GM12878 (cell line): ENCODE measurements around the gene HEXA. TPM values are rescaled to one million over a fixed set of nuclear protein-coding genes. Genes with fewer than 3 reads are reported as not detected.

Experiments used
- ATAC-seq: fragments of 200-7000 bp; cut with Tn5 transposase; 3 replicates; pipeline ENCODE4 v1.9.1; 2020; ENCODE audit warnings: mild to moderate bottlenecking, moderate library complexity
- BruUV-seq: library from RNA; stranded (reverse); fragments of 400-500 nt; replicated peaks from 2 replicates; lab custom pipeline; 2021; lab: Mats Ljungman, UMichigan
- CTCF ChIA-PET: fragments of 300-600 bp; sonication (Branson Sonifier 250); formaldehyde crosslinking; extraction: SDS; loops from one replicate; lab custom pipeline; 2021; ENCODE audit warnings: inconsistent platforms; lab: Yijun Ruan, JAX
- POLR2A ChIA-PET: fragments of 350-600 bp; formaldehyde crosslinking; extraction: SDS; loops from one replicate; lab custom pipeline; 2021; ENCODE audit warnings: inconsistent platforms; lab: Charles Lee
- RAD21 ChIA-PET: fragments of 300-600 bp; sonication (Branson Sonifier 250); formaldehyde crosslinking; loops from one replicate; lab custom pipeline; 2023; ENCODE audit warnings: antibody characterized with exemption; ENCODE audit not compliant: unreplicated experiment; lab: Charles Lee
- SMC1A ChIA-PET: fragments of 300-600 bp; sonication (Branson Sonifier 250); formaldehyde crosslinking; loops from one replicate; lab custom pipeline; 2023; ENCODE audit not compliant: unreplicated experiment, uncharacterized antibody; lab: Charles Lee
- DNase-seq: peaks from one replicate; pipeline ENCODE4 v3.0.0-alpha.2; 2011; ENCODE audit warnings: low read depth, low spot score
- FAIRE-seq: peaks from 3 replicates; lab custom pipeline; 2011; peaks lifted over from hg19 to GRCh38; lab: Jason Lieb, UNC
- H2AFZ ChIP-seq: 2 replicates; pipeline ENCODE4 v1.6.0; 2011; ENCODE audit warnings: low read depth, low read length, control low read depth; ENCODE audit not compliant: control insufficient read depth
- H3K27ac ChIP-seq: 2 replicates; pipeline ENCODE4 v1.5.1; 2011; ENCODE audit warnings: control low read depth; ENCODE audit not compliant: control insufficient read depth, insufficient read depth
- H3K27me3 ChIP-seq, 2 experiments: replicated peaks in 1 of 2; 2 replicates each; pipeline versions ENCODE4 v1.6.0 to v1.6.1; 2011; ENCODE audit warnings: low read length in 1 of 2; ENCODE audit not compliant: control insufficient read depth in 2 of 2, insufficient read depth in 2 of 2
- H3K36me3 ChIP-seq, 2 experiments: 2 replicates each; pipeline ENCODE4 v1.5.1; 2011; ENCODE audit warnings: low read length in 1 of 2; ENCODE audit not compliant: control insufficient read depth in 2 of 2, insufficient read depth in 2 of 2
- H3K4me1 ChIP-seq: 2 replicates; pipeline ENCODE4 v1.6.1; 2011; ENCODE audit warnings: mild to moderate bottlenecking, low read length, moderate library complexity, mixed read lengths; ENCODE audit not compliant: control insufficient read depth, insufficient read depth
- H3K4me2 ChIP-seq: 2 replicates; pipeline ENCODE4 v1.6.0; 2011; ENCODE audit warnings: control low read depth; ENCODE audit not compliant: control insufficient read depth, insufficient read depth
- H3K4me3 ChIP-seq: fragments of 200-600 bp; sonication (generic); 2 replicates; pipeline ENCODE4 v1.5.1; 2016
- H3K79me2 ChIP-seq: 2 replicates; pipeline ENCODE4 v1.6.0; 2011; ENCODE audit warnings: low read length; ENCODE audit not compliant: control insufficient read depth, insufficient read depth
- H3K9ac ChIP-seq: 2 replicates; pipeline ENCODE4 v1.8.0; 2011; ENCODE audit warnings: low read length, control low read depth, mixed read lengths; ENCODE audit not compliant: control insufficient read depth, insufficient read depth
- H3K9me3 ChIP-seq: replicated peaks from 3 replicates; pipeline ENCODE4 v1.5.1; 2011; ENCODE audit warnings: mild to moderate bottlenecking, low read length; ENCODE audit not compliant: control insufficient read depth, insufficient read depth
- H4K20me1 ChIP-seq: 2 replicates; pipeline ENCODE4 v1.6.0; 2011; ENCODE audit not compliant: control insufficient read depth, insufficient read depth
- BCL3 ChIP-seq: IDR thresholded peaks from 2 replicates; pipeline ENCODE4 v1.6.1; 2011; ENCODE audit warnings: borderline replicate concordance, low read depth, mild to moderate bottlenecking, moderate library complexity, low read length; ENCODE audit not compliant: insufficient read depth, poor library complexity, severe bottlenecking
- RELA ChIP-seq: fragments of 450-650 bp; IDR thresholded peaks from 2 replicates; pipeline ENCODE4 v1.8.0; 2014; ENCODE audit warnings: borderline replicate concordance; ENCODE audit not compliant: partially characterized antibody
- USF2 ChIP-seq: IDR thresholded peaks from 2 replicates; pipeline ENCODE4 v1.6.1; 2011; ENCODE audit warnings: low read depth, low read length, improper control_type of control experiment, borderline replicate concordance
- ZBTB40 ChIP-seq: fragments of 450-650 bp; IDR thresholded peaks from 2 replicates; pipeline ENCODE4 v1.6.1; 2016; ENCODE audit warnings: mild to moderate bottlenecking, moderate library complexity, borderline replicate concordance
- ZSCAN29 ChIP-seq: fragments of 450-650 bp; IDR thresholded peaks from 2 replicates; pipeline ENCODE4 v1.6.1; 2017; ENCODE audit warnings: mild to moderate bottlenecking, moderate library complexity
- WGBS: methylation state at CpG from one replicate; pipeline ENCODE4 v1.1.6; 2016; ENCODE audit warnings: low lambda C conversion rate; ENCODE audit not compliant: insufficient replicate concordance, insufficient coverage; ENCODE audit errors: missing lambda C conversion rate; 5-methylcytosine and 5-hydroxymethylcytosine counted together
- in situ Hi-C: fragments of 300-500 bp; cut with MboI; formaldehyde crosslinking; loops from 9 replicates; pipeline ENCODE4 v1.14.3; 2018; ENCODE audit warnings: mixed read lengths
- intact Hi-C: fragments of 100-400 bp; cut with micrococcal nuclease; formaldehyde crosslinking; loops from one replicate; pipeline ENCODE4 v1.14.2; 2022; ENCODE audit not compliant: unreplicated experiment
- polyA plus RNA-seq, 11 experiments: library from polyadenylated mRNA; depleted of rRNA in 4 of 11; unstranded in 6 of 11; stranded (reverse) in 5 of 11; fragments of >200 nt; fragmentation: Nextera tagmentation in 4 of 11; fragmentation: Illumina TruSeq in 1 of 11; extraction: Ambion mirVana in 4 of 11; extraction: Trizol in 1 of 11; gene quantifications; 1 replicate in 1 of 11; 2 replicates in 10 of 11; pipeline versions ENCODE4 v1.2.1 to v1.2.3, GENCODE V29; 2011 to 2016; ENCODE audit warnings: inconsistent platforms in 2 of 11, missing spikeins in 2 of 11, low read depth in 1 of 11
- total RNA-seq, 4 experiments: library from RNA; depleted of rRNA in 3 of 4; stranded (reverse); fragments of >200 nt in 3 of 4; fragmentation: Illumina TruSeq in 1 of 4; extraction: Trizol in 1 of 4; gene quantifications; 2 replicates each; pipeline versions ENCODE4 v1.2.1 to v1.2.3, GENCODE V29; 2013 to 2021

The HEXA gene
- total and polyA plus RNA-seq, 10 of the 15 experiments (the other 5 are each of a cell fraction or from before 2014, with no cell fraction given), result 24.5 to 151 (median 69.3) TPM

DNA sequence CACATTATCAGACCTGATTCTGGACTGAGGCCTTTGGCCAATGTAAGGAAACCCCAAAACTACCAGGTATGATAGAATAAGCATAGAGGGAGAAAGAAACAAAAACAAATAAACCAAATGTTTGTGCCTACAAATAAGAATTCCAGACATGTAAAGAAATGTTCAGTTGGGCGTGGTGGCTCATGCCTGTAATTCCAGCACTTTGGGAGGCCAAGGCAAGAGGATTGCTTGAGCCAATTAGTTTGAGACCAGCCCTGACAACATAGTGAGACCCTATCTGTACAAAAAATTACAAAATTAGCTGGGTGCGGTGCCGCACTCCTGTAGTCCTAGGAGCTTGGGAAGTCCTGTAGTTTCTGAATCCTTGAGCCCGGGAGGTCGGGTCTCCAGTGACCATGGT, 35.3 kb upstream of the HEXA start:
- Histone ChIP-seq H3K4me1 (no peaks in the 10 kb centered on the region), H3K27me3 (peaks cover 0 to 3% of the 10 kb centered on the region in 2 experiments; a peak in 2 of 4 replicates), H3K9me3 (no peaks in the 10 kb centered on the region), H3K36me3 (no peaks in the 10 kb centered on the region), H3K4me3 (no peak overlapping the region), H4K20me1 (no peaks in the 10 kb centered on the region), H3K79me2 (no peaks in the 10 kb centered on the region), H3K4me2 (no peak overlapping the region), H3K27ac (no peak overlapping the region), H3K9ac (no peak overlapping the region), H2AFZ (no peak overlapping the region)
- no TSS peak for BruUV-seq
- WGBS, result 61% methylated on average over 5 of the region's 5 CpGs
- ChIA-PET POLR2A (no interaction called here), RAD21 (interaction anchor here (0.5 kb wide), 1 partner anchor 37 kb away, joined by 4 read pairs; no protein-coding TSS in a partner anchor), SMC1A (no interaction called here), CTCF (no interaction called here)
- no peak for DNase-seq
- ATAC-seq, result no peak
- intact Hi-C loops, result no loop called here
- in situ Hi-C loops, result no loop called here
- TF ChIP-seq RELA (no peak), ZSCAN29 (no peak), ZBTB40 (no peak), BCL3 (no peak), USF2 (no peak)
- no peak for FAIRE-seq
